ENCODE results near the gene SAMD4A.

SAMD4A gene

DNA sequence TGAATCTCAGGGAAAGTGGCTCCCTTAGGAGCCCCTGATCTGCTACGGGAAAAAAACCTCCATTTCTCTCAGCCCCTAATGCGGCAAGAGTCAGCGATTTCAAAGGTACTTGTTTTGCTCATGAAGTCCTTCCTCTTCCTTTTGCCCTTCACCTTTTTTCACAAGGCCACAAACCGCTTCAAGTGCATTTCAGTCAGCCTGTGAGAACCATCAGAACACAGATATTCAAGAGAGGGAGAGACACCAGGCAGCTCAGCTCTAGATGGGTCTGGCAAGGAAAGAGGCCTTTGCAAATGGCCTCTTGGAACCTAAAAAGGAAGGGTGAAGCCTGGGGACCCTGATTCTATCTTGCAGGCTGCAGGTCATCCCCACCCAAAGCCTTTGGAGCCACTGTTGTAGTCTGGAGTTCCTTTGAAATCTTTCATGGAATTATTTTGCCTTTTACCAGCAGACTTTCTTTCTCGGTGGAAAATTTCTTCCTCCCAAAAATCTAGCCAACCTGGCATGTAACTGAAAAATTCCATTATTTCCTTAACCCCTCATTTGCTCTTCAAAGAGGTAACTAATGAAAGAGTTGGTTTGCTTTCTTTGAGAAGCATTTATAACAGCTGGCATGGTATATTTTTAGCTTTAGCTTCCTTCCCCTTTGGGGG is 145.0 kb downstream of the SAMD4A start:
- no peak for DNase-seq

DNA sequence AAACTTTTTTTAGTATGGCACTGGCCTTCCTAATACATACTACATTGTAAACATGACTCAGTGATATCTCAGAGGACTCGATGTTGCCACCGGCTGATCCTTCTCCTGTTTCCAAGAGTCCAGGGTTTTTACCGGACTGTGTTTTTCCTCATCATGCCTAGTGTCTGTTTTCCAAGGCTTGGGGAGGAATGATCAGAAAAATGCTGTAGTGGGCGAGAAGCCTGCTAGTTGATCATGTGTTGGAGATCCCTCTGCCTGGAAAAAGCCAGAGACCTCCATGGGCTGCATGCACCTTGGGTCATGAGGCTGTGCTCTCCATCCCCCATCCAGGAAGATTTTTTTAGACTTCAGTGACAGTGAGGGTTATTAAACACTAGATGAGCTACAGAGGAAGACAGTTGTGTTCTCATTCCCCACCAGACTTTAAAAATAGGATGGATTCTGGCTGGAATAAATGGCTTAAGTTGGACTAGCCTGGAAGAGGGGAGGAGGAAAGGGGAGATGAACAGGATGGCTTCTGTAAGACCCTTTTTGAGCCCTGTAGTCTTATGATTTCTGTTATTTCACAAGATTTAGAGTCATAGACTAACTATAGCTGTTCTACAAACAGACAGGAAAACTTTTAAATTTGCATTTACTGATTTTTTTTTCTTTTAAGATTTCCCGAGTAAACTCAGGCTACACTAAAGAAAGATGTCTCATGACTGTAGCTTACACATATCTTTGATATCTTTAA is 145.7 kb downstream of the SAMD4A start:
- DNase-seq, result no peak

- no peak for DNase-seq
Measured at GRCh38 chr14:54713379-54713778, 146.5 kb downstream of the SAMD4A start.

- no peak for DNase-seq
Measured at GRCh38 chr14:54715239-54715638, 148.3 kb downstream of the SAMD4A start.

GRCh38 chr14:54715811-54716210 is 148.9 kb downstream of the SAMD4A start:
- DNase-seq, result no peak

DNA sequence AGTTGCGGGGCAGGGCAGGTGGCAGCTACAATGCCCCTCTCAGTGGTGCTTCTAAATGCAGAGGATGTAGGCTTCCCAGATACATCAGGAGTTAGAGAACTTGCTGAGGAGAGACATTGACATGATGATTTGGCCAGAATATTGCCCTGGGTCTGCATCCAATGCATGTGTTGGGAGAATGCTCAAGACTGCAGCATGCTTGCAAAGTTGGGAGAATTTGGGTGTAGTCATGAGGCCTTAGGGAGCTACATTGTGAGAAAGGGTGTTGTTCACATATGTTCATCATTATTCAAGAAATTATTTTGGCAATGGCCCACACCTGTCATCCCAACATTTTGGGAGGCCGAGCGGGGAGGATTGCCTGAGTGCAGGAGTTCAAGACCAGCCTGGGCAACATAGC is 149.9 kb downstream of the SAMD4A start:
- DNase-seq, result no peak

DNA sequence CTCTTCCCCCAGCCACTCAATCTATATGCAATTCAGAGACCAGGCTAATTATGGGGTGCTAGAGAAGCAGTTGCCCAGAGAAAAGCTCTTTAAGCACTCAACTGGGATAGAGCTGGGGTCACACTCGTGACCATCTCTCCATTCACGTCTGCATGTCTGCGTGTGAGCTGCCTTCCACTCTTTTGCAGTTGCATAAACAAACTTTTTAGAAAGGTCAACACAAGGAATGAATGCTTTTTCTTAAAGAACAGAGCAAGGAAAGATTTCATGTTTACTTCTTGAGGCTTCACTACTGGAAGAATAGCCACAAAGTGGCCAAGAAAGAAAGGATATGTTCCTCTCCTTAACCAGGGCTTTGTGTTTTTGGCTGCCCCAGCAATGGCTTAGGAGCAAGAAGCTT is 151.1 kb downstream of the SAMD4A start:
- DNase-seq, result no peak

DNA sequence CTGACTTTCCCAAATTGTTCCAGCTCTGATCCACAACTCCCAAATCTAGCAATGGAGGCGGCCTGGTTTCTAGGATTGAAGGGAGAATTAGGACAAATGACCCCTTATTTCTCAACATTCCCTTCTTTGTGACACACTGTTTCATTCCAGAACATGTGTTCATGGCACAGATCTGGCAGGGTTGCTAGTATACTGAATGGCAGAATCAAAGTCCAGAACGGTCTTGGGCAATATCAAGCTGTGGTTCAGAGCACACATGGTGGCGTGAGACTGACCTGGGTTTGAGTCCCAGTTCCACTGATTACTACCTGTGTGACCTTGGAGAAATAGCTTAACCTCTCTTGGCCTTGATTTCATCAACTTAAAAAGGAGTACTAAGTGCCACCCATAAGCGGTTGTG is 152.5 kb downstream of the SAMD4A start:
- DNase-seq, result no peak

DNA sequence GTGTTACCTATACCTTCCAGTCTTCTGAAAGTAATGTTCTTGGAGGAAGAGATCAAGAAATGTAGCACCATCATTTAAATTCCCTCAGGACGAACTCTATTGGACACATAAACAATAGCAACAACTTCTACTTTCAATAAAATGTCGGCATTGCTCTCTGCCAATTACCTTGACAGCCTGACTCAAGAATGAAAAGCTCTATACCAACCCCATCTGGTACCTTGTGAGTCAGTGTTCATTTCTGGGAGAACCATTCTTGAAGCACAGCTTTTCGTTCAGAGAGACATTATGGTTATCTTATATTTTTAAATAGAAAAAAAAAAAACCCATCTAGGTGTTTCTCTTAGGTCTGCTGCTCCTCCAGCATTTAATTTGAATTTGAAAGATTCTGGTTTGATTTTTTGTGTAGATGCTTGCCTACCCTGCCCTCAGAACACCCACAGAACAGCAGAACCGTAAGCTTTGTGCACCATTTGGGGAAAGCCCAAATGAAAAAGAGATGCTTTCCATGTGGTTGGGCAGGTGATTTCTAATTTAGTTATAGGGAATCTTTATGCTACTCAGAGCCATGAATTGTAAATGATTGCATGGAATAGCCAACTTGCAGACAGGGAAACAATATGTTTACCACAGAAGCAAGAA is 156.0 kb downstream of the SAMD4A start:
- no peak for DNase-seq

- DNase-seq, result no peak
Measured at GRCh38 chr14:54724123-54724522, 157.2 kb downstream of the SAMD4A start.

DNA sequence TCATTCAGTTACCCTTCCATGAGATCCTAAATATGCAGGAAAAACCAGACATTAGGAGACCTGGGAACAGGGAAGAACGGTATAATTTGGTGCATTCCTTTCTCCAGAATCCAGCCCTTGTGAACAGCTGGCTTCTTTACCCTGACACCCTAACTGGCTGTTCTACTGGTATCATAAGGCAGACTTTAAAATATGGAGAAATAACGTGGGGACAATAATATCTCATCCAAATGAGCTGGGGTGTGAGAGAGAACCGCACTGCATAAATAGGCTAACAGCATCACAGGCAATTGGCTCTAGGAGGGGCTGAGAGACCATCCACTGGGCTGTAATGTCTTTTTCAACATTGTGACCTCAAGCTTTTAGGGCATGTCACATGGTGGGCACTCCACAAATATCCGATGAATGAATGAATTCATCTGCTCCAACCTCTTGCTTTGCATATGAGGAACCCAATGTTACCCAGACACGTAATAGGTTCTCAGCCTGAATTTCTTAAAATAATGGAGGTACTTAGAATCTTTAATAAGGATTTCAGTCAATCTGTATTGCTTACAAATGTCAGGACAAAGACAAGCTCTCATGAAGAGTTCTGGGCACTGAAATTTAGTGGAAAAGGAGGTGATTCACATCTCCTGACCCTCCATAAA is 157.9 kb downstream of the SAMD4A start:
- DNase-seq, result no peak

- DNase-seq, result no peak
Measured at GRCh38 chr14:54725998-54726397, 159.1 kb downstream of the SAMD4A start.

GRCh38 chr14:54727929-54728328 is 161.0 kb downstream of the SAMD4A start:
- DNase-seq, result no peak

- no peak for DNase-seq
Measured at GRCh38 chr14:54728700-54729527, 162.0 kb downstream of the SAMD4A start.

DNA sequence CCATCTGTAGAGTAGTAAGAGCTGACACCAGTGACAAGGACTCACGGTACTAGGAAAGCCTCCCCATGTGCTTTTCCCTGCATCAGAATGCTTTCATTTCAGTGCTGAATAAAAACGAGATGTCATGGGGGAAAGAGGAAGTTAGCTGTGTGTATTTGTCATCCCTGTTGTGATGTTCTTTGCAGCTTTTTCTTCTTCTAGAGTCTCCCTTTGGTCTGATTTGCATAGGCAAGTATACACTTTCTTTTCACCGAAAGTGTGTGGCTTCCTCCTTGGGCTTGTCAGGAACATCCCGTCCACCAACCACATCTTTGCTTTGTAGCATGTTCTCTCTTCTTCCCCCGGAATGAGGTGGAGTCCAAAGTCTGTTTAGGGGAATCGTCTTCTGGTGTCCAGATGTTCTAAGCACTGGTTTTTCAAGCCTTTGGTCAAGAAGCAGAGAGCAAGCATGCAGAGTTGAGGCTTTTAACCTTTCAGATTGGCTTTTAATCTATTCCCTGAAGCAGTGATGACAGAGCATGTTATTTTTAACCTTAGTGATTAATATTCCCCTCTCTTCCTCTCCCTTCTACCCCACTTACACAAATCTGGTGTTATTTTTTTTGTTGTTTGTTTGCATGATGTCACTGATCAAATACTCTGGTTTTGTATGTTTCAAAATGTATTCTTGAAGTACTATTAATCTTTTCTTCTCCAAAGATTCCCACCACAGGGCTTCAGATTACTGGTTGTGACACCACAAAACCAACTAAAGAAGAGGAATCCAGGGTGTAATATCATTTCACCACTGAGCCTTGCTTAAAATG is 163.4 kb downstream of the SAMD4A start:
- DNase-seq, result no peak

- DNase-seq, result no peak
Measured at GRCh38 chr14:54734966-54735365, 168.0 kb downstream of the SAMD4A start.

- DNase-seq, result no peak
Measured at GRCh38 chr14:54735424-54735823, 168.5 kb downstream of the SAMD4A start.

- no peak for DNase-seq
Measured at GRCh38 chr14:54737132-54737711, 170.3 kb downstream of the SAMD4A start.

DNA sequence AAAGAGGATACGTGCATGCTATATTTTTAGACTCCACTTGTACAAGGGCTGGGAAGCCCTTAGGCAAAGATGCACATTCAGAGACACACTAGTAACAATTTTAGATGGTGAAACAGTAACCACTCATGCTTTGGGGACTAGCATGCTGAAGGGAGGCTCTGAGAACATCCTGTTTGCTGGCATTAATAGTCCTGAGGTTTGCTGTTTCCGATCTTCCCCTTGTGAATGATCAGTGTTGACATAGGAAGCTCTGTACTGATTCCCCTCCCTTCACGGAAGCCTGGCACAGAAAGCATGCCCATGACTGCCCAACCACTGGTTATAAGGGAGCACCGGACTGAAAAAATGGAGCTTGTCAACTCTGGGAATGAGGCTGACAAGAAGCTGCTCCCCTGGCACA is 171.1 kb downstream of the SAMD4A start:
- DNase-seq, result no peak

- no peak for DNase-seq
Measured at GRCh38 chr14:54739514-54739913, 172.6 kb downstream of the SAMD4A start.

Measured in RPMI8226 (cell line).